HTERT RPE-1 (cell line): ENCODE data around the gene CREG2.

ENCODE experiments used
- in situ Hi-C: fragments of 300-500 bp; cut with MboI; formaldehyde crosslinking; loops from 4 replicates; pipeline ENCODE4 v1.14.3; 2020; ENCODE audit warnings: low sequenced_read_pairs

CREG2 gene, protein sequence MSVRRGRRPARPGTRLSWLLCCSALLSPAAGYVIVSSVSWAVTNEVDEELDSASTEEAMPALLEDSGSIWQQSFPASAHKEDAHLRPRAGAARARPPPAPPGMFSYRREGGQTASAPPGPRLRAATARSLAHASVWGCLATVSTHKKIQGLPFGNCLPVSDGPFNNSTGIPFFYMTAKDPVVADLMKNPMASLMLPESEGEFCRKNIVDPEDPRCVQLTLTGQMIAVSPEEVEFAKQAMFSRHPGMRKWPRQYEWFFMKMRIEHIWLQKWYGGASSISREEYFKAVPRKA

DNA sequence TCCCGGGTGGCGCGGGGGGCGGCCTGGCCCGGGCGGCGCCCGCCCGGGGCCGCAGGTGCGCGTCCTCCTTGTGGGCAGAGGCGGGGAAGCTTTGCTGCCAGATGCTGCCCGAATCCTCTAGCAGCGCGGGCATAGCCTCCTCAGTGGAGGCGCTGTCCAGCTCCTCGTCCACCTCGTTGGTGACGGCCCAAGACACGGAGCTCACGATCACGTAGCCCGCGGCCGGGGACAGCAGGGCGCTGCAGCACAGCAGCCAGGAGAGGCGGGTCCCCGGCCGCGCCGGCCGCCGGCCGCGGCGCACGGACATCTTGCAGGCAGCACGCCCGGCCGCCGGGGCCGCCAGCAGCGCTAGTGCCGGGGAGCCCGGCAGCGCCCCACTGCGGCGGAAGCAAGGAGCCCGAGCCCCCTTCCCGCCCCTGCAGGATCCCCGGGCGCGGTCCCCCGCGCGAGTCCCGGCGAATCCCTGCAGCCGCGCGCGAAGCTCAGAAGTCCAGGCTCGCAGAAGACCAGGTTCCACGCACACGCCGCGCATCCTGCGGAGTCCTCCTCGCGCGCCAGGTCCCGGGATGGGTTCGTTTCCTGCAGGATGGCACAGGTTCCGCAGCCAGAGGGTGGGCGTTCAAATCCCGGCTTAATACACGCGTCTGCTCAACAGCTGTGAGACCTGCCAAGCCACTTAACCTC, at the start of gene CREG2:
Gene CREG2, minus strand, starts transcription at position 353 of the 684 bp plus-strand sequence. Its CDS starts 46 bp downstream, at position 307.
- in situ Hi-C loops: no loop called here

DNA sequence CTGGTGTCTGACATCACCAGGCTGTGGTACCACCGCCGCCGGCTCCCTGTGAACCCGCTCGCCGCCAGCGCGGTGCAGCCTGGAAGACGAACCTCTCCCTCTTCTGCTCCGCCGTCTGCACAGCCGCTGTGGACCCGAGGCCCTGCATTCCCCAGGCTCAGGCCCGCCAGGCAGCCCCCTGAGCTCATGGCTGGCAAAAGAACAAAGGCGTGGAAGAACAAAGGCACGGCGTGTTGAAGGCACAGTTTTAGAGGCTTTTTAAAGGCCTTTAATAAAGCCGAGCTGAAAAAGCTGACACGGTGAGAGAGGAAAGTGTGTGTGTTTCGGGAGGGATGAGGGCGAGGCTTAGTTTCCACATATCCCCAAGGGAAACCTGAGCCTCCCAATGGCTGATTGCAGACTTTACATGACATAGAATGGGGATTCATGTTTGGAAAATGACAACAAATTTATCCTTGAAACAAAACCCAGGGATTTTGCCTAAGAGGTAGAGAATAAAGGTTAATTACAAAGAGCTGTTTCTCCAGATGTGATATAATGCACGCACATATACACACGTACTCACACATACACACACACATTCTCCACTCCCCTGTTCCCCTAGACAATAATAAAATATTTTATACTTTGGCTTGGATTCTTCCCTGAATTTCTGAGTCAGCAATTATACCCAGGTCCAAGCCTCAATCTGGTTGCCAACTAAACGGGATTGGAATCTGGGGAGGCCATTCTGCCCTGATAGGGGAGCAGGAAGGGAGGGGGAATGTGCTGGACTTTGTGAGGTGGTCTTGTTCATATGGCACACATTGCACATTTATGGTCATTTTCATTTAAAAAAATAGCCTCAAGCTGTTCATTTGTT, 47.9 kb upstream of the CREG2 start:
- in situ Hi-C loops: no loop called here

DNA sequence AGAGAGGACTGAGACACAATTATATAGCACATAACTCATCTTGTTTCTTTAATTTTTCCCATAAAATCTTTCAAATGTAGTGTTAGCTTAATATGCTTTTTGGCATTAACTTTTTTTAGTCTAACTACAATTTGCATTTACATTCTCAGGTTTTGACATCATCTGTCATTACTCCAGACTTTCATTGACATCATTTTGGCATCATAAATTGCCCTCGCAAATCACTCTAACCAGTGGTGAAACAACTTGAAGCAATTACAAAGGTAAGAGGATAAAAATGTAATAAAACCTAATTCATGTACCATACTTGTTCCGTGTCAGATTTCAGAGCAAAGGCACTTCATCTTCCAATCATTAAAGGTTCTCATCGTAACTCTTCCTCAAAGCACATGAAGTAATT, 46.2 kb upstream of the CREG2 start:
- in situ Hi-C loops: no loop called here

DNA sequence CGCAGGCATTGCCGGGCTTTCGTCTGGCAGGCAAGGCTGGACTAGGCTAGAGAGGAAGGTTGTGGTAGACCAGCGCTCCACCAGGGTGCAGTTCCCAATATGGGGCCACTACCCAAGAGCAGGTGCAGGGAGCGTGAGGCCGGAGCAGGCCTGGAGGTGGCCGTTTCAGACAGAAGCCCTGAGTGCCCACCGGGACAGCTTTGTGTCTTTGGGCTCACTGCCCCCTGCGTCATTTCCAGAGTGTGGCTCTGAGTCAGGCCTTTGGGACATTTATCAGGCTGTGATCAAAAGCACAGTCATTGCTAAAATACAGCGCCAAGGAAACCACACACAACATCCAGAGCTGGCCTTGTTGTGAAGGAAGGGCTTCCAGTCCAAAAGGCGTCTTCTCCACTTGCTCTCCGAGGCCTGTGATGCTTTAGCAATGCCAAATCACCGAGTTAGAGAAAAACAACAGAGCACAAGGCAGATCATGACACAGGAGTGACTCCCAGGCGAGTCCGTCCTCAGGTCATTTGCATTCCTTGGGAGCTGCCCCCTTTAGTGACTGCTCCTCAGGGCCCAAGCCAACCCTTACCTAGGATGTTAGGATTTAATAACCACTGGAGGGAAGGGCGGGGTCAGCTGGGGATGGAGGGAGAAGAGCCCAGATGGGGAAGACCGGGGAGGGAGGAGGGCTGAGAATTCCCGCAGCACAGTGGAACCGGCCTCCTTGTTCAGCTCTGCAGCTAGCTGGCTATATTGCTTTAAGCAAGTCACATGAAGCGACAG, 45.3 kb upstream of the CREG2 start:
- in situ Hi-C loops: no loop called here

DNA sequence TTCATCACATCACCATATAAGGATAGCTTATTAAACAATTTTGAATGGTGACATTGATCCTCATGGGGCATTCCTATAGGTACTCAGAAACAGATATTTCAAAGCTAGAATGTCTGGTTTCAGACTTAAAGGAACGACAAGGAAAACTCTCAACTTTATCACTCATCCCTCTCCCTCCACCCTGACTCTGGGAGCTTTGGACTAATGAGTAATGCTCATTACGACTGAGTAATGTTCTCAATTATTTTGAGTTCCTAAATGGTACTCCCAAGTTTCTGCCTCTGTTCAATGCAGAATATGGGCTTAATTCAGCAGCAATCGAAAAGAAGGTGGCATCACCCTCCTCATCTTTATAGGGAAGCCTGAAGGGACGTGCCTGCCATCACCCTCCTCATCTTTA, 44.2 kb upstream of the CREG2 start:
- in situ Hi-C loops: no loop called here

DNA sequence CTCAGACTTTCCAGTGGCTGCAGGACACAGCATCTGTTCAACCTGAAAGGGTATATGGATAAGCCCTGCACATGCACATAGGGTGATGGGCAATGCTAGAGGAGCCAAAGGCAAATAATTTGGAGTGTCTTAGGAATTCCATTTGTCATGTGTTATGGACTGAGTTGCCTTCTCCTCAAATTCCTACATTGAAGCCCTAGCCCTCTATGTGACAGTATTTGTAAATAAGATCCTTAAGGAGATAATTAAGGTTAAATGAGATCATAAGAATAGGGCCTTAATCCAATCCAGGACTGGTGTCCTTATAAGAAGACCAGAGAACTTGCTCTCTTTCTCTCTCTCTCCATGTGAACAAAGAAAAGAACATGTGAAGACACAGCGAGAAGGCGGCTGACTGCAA, 42.9 kb upstream of the CREG2 start:
- in situ Hi-C loops: no loop called here

GRCh38 chr2:101429453-101429852, 42.1 kb upstream of the CREG2 start:
- in situ Hi-C loops: no loop called here

DNA sequence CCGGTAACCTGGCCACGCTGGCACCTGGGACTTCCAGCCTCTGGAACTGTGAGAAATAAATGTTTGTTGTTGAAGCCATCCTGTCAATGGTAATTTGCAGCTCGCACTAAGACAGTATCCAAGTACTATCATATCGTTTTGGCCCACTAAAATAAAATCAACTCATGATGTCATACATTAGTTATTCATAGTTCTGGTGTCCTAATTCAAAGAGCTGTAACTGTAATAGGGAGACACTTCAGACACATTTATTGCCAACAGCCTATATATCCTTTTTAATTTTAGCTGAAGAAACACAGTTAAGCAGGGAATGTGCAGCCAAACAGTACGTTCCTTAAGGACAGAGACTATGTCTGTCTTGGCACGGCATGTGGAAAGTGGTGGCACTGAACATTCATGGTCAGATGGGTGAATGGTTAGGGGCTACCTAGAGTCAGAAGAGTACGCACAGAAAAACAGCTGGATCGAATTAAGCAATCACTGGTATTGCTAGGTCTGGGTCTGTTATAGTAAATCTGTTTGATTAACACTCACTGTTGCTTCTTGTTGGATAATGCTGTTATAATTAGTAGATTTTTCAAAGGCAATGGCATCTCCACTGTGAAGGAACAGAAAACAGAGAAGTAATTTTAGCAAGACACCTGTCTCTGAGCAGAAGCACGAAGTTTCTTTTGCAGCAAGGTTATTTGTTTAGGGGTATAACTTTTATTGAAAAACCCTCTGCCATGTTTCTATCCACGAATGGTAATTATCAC, 41.3 kb upstream of the CREG2 start:
- in situ Hi-C loops: no loop called here

DNA sequence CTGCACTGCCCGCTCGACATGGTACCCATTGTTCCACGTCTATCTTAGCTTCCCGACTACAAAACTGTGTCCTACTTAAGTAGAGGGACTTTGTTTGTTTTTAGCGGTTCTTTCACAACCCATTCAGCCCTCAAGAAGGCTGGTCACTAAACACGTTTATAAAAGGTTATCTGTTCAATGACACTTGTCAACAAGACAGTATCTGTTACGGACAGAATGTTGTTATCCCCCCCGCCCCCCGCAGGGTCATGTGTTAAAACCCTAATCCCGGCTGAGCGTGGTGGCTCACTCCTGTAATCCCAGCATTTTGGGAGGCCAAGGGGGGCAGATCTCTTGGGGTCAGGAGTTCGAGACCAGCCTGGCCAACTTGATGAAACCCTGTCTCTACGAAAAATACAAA, 40.4 kb upstream of the CREG2 start:
- in situ Hi-C loops: no loop called here

- in situ Hi-C loops: no loop called here
Measured at GRCh38 chr2:101427240-101427639, 39.9 kb upstream of the CREG2 start.

- in situ Hi-C loops: no loop called here
Measured at GRCh38 chr2:101426822-101427221, 39.5 kb upstream of the CREG2 start.

DNA sequence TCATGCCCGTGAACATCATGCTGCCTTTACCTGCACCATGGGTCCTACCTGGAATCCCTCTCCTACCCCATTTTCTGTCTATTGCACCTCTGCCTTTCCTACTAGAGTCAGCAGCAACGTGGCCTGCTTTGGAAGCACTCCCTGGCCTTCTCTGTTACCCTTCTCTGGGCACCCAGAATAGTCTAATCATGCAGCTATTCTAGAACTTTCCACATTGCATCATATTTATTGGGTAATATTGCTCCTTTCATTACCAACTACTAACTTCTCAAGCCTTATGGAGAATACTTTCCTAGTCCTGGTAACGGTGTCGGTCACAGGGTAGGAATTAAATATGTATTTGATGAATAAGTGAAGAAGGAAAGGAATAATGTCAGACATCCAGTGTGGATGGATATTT, 33.3 kb upstream of the CREG2 start:
- in situ Hi-C loops: loop anchor here (25.0 kb wide), 1 partner anchor 442 kb away; no protein-coding TSS in a partner anchor

DNA sequence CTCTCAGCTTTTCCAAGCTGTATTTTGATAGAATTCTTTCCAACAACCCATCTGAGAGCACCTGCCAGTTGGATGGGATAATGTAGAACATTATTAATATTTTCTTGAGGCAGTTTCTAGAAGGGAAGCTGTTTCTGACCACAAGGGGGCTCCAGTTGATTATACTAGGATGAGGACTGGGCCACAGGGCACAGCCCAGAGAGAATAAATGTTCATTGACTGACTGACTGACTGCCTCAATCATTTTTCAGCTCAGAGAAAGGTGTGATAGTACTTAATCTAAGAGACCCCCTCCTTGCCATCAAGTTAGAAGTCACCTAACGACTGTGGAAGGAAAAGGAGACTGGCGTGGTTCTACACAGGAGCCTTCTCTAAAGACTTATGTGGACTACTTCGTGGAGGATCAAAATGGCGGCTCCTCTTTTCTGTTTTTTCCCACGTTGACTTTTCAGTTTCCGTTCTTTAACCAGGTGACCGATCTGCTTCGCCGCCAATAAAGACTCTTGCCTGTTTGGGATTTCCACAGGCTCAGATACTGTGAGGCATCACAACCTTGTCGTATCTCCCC, 31.9 kb upstream of the CREG2 start:
- in situ Hi-C loops: loop anchor here (25.0 kb wide), 1 partner anchor 443 kb away; no protein-coding TSS in a partner anchor

DNA sequence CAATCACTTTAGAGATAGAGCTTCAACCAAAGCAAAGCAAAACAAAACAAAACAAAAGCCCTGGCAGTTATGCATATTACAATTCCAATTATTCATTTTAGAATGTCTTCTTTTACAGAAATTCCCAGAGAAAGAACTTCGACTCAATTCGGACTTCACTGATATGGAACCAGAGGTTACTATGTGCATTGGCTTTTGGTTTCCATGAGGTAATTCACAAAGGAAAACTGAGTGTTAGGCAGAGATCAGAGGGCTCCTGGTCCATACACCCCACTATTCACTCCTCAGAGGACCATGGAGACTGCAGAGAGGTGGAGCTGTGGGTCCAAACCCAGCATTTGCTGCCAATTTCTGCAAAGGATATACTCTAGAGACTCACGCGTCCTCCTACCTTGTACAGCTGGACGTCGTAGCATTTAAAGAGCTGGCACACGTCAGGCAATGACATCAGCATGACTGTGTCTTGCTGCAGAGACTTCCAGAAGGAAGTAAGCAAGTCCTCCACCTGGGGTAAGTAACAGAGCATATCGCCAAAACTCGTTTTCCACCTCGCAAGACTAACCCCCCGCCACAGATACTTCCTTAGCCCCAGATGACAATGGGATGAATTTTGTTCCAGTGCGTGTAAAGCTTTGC, 31.3 kb upstream of the CREG2 start:
- in situ Hi-C loops: loop anchor here (25.0 kb wide), 1 partner anchor 444 kb away; no protein-coding TSS in a partner anchor

GRCh38 chr2:101416609-101417008, 29.3 kb upstream of the CREG2 start:
- in situ Hi-C loops: loop anchor here (25.0 kb wide), 1 partner anchor 446 kb away; no protein-coding TSS in a partner anchor

DNA sequence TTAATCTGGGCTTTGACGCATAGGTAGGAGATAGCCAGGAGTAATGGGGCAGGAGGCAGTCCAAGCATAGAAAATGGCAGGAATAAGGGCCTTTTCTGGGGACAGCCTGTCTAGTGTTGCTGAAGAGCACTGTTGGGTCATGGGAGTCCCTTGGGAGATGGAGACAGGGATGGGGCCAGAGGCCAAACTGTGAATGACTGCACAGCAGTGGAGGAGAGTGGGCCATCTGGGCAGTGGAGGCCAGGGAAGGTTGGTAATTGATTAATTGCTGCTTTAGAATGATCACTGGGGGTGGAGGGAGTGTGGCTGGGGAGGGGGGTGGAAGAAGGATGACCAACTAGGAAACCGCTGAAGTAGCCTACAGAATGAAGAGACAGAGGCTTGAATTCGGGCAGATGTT, 28.6 kb upstream of the CREG2 start:
- in situ Hi-C loops: loop anchor here (25.0 kb wide), 1 partner anchor 446 kb away; no protein-coding TSS in a partner anchor

- in situ Hi-C loops: loop anchor here (25.0 kb wide), 1 partner anchor 447 kb away; no protein-coding TSS in a partner anchor
Measured at GRCh38 chr2:101415220-101415619, 27.9 kb upstream of the CREG2 start.

- in situ Hi-C loops: loop anchor here (25.0 kb wide), 1 partner anchor 450 kb away; no protein-coding TSS in a partner anchor
Measured at GRCh38 chr2:101412092-101412694, 24.9 kb upstream of the CREG2 start.
